Limb (tissue), 2 donors: ENCODE measurements around the gene APLNR.

Source experiments
- DNase-seq, 2 donors: peaks; one replicate each; pipeline ENCODE4 v3.0.0-alpha.2; 2016; ENCODE audit errors: extremely low spot score in 2 of 2

The APLNR gene

DNA sequence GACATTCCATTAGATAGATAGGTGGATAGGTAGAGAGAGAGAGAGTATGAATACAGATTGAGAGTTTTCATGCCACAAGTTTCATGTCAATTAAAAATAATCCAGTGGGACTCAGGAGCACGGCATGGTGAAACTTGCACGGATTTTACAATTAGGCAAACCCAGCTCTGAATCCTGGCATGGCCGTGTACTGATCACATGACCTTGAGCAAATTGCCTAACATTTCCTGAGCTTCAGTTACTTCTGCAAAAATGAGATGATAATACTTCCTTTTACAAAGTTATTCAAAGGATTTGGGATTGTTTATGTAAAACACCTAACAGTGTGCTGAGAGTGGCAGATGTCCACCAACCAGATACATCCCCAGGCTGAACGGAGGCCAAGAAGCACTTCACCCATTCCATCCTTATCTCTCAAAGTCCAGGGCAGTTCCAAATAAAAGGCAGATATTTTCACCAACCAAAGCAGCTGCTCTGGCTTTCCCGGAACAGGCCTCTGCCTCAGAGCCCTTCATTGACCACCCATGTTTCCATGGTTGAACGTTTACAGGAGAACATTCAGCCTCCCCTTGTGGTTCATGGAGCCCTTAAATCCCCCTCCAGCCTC lies 17.9 kb downstream of the APLNR start:
- no peak for DNase-seq

DNA sequence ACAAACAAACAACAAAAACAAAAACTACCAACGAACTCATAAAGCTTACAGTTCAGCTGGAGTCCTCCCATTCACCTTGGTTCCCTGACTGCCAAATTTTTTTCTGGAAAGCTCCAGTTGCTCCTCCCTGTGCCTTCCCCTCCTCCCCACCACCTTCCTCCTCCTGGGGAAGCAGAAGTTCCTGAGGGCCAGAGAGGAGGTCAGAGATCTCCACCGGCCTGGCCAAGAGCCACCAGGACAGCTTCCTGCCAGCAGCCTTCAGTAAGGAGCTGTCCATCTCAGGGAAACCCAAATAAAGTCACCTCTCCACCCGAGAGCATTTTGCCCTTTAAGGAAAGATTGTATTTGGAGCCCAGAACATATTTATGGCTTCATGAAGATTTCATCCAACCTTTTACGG lies 20.0 kb downstream of the APLNR start:
- DNase-seq: no peak

- DNase-seq: no peak
Measured at GRCh38 chr11:57216463-57216862, 20.6 kb downstream of the APLNR start.

DNA sequence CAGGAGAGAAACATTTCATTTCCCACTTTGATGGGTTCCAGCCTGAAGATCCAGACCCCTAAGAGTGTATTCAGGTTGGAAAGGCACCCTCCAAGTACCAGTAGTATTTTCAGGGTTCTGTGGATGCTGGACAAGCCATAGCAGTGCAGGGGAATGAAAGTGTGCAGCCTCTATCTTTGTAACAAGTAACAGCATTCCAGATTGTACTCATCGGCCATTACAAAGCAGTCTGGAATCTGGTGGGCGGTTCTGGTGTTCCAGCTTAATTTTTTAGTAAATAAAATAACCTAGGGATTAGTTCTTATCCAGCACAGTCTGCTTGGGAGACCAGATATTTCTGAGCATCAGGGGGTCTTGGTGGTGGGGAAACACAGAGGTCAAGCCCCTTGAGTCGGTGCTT lies 22.6 kb downstream of the APLNR start:
- no peak for DNase-seq

DNA sequence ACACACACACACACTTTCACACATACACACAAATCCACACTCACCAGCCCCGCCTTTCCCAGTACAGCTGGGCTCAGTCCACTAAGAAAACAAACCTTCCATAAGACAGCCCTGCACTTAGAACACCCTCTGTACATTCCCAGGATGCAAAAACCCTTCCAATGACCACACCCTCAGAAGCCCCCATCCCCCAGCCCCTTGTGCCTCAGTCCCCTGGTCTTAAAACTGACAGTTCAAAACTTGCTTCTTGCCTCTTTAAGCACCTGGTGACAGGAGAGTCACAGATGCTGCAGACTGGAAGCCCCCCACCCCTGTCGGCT lies 23.0 kb downstream of the APLNR start:
- peak in 1 of 2 donors; percentile 59 for DNase-seq

GRCh38 chr11:57213342-57214097 lies 23.5 kb downstream of the APLNR start:
- DNase-seq: peak in 1 of 2 donors; percentile 80

GRCh38 chr11:57210781-57211180 lies 26.3 kb downstream of the APLNR start:
- no peak for DNase-seq

DNA sequence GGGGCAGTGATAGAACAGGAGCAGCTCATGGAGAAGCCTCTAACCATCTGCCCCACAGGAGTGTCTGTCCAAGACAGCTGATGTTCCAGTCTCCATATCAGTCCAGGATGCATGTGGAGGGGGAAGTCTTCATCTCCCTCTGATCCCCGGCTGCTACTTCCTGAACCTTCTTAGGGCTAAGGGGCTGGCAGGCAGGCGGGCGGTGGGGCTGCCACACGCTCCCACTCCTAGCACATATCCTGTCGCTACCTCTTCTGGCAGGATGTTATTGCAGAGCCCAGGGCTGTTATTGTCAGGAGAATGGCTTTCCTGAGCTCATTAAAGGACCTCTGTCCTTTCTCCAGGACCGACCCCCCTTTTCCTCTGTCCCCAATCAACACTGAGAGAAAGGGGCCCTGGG lies 29.9 kb downstream of the APLNR start:
- no peak for DNase-seq

GRCh38 chr11:57205041-57205641 lies 31.9 kb downstream of the APLNR start:
- no peak for DNase-seq

- no peak for DNase-seq
Measured at GRCh38 chr11:57203882-57204480, 33.1 kb downstream of the APLNR start.

- peak in 1 of 2 donors; percentile 77 for DNase-seq
Measured at GRCh38 chr11:57203359-57203758, 33.7 kb downstream of the APLNR start.

- DNase-seq: no peak
Measured at GRCh38 chr11:57202281-57202680, 34.8 kb downstream of the APLNR start.

GRCh38 chr11:57200917-57201316 lies 36.1 kb downstream of the APLNR start:
- no peak for DNase-seq

DNA sequence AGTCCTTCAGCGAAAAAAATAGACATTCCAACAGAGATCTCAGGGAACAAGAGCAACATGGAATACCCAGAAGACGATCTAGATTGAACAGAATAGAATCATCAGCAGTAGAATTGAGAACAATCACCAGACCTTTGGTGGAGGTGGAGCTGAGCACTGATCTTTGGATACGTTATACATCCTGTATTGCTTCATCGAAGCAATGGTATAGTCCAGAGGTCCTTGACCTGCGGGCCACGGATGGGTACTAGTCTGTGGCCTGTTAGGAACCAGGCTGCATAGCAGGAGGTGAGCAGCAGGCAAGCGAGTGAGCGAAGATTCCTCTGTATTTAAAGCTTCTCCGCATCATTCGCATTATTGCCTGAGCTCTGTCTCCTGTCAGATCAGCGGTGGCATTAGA lies 37.7 kb downstream of the APLNR start:
- DNase-seq: no peak

DNA sequence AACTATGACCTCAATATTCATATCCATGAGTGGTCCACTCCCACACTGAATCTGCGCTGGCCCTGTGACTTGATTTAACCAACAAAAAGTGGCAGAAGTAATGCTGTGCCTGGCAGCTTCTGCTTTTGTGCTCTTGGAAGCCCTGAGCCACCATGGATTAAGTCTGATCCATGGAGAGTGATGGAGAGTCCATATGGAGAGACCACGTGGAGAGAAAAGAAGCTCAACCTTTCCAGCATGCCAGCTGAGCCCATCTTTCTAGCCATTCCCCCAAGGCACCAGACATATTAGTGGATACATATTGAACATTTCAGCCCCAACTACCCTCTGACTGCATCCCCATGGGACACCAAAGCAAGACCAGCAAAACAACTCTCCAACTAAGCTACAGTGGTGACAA lies 39.3 kb downstream of the APLNR start:
- DNase-seq: no peak

DNA sequence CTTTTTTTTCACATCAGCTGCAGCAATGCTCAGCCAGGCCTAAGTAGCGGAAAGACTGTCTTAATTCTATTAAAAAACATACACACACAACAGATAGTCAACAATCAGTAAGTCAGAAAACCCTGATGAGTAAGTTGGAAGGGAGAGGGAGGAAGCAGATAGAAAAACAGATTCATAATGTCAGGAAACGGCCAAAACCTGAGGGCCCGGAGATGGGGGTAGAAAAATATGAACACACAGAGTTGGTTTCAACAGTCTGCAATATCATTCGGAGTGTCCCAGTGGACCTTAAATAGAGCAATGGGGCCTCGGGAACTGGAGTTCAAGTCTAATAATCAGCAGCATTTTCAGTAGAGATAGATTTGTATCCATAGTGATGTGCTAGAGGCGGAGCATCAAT lies 40.5 kb downstream of the APLNR start:
- DNase-seq: no peak

- DNase-seq: no peak
Measured at GRCh38 chr11:57192316-57192715, 44.7 kb downstream of the APLNR start.

DNA sequence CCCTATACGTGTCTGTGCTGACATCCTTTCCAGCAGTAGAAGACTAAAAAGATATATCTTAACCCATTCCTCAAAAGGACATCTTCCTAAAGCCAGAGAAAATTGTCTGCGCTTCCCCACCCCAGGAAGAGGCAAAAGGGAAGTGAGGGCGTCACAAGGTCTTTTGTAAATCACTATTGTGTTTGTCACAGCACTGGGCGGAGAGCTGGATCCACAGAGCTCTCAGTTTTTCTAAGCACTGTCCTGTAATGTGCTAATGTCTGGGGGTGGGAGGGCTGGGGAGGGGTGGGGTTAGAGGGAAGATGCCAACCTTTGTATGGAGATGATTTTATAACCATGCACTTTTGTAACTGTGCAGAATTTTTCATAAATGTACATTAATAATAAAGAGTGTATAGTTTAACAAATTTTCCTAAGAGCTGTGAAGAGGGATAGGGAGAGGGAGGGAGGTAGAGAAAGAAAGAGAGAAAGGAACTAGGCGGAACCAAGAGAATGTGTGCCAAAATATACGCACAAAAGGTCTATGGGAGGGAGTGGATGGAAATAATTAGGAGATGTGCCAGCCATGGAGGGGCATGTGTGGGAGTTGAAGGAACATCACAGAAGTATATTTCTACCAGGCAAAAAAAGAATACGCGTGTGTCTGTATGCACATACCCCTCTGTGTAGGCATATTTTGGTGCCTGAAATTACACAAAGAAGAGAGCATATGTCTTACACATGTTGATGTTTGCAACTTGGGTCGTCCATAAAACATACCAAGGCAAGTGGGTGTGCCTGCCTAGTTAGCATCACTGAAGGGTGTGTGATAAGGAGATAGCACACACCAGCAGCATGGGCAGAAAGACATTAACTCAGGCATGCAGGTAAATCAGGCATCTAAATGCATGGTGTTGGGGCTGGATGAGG lies 45.5 kb downstream of the APLNR start:
- DNase-seq: no peak

GRCh38 chr11:57190548-57190947 lies 46.5 kb downstream of the APLNR start:
- DNase-seq: no peak
